GM12864 (cell line): ENCODE results near the gene ABCC3.
A peak's percentile ranks its signal among the peaks of the same experiment; 100 is the strongest.

Source experiments
- DNase-seq: peaks from one replicate; pipeline ENCODE4 v3.0.0-alpha.2; 2011; ENCODE audit warnings: low read depth
- H3K4me3 ChIP-seq: 2 replicates; pipeline ENCODE4 v1.5.1; 2011; ENCODE audit warnings: mild to moderate bottlenecking, low read depth, low read length, control low read depth
- TF ChIP-seq, protein P1 (sequence below): IDR thresholded peaks from 2 replicates; pipeline ENCODE4 v1.5.1; 2011; ENCODE audit warnings: low read depth, mild to moderate bottlenecking, moderate library complexity, low read length, control low read depth, inconsistent platforms; ENCODE audit errors: missing control alignments

Gene ABCC3

GRCh38 chr17:50621574-50622031, 13.1 kb upstream of the ABCC3 start:
- no peak overlapping the region for H3K4me3 ChIP-seq
- no peak for DNase-seq
- TF ChIP-seq, protein P1, sequence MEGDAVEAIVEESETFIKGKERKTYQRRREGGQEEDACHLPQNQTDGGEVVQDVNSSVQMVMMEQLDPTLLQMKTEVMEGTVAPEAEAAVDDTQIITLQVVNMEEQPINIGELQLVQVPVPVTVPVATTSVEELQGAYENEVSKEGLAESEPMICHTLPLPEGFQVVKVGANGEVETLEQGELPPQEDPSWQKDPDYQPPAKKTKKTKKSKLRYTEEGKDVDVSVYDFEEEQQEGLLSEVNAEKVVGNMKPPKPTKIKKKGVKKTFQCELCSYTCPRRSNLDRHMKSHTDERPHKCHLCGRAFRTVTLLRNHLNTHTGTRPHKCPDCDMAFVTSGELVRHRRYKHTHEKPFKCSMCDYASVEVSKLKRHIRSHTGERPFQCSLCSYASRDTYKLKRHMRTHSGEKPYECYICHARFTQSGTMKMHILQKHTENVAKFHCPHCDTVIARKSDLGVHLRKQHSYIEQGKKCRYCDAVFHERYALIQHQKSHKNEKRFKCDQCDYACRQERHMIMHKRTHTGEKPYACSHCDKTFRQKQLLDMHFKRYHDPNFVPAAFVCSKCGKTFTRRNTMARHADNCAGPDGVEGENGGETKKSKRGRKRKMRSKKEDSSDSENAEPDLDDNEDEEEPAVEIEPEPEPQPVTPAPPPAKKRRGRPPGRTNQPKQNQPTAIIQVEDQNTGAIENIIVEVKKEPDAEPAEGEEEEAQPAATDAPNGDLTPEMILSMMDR, result no peak

DNA sequence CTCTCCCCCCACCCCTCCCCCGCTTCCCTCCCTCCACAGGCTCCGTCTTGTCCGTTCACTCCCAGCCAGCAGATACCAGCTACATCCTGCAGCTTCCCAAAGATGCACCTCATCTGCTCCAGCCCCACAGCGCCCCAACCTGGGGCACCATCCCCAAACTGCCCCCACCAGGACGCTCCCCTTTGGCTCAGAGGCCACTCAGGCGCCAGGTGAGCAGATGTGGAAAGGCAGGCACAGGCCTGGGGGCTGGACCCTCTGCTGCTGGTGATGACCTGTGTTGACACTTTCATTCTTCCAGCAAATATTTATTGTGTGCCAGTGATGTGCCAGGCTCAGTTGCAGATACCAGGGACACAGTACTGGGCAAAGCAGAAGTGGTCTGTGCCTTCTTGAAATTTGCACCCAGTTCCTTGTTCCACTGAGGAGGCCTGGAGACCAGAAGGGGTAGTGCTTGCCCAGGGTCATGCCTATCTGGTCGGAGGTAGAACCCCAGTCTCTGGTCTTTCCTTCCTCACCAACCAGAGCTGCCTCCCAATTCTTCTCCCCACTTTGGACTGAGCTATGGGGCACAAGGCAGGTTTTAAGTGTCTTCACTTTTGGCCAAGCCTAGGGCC, 10.3 kb upstream of the ABCC3 start:
- no peak overlapping the region for H3K4me3 ChIP-seq
- TF ChIP-seq, protein P1, result no peak
- DNase-seq, result no peak

DNA sequence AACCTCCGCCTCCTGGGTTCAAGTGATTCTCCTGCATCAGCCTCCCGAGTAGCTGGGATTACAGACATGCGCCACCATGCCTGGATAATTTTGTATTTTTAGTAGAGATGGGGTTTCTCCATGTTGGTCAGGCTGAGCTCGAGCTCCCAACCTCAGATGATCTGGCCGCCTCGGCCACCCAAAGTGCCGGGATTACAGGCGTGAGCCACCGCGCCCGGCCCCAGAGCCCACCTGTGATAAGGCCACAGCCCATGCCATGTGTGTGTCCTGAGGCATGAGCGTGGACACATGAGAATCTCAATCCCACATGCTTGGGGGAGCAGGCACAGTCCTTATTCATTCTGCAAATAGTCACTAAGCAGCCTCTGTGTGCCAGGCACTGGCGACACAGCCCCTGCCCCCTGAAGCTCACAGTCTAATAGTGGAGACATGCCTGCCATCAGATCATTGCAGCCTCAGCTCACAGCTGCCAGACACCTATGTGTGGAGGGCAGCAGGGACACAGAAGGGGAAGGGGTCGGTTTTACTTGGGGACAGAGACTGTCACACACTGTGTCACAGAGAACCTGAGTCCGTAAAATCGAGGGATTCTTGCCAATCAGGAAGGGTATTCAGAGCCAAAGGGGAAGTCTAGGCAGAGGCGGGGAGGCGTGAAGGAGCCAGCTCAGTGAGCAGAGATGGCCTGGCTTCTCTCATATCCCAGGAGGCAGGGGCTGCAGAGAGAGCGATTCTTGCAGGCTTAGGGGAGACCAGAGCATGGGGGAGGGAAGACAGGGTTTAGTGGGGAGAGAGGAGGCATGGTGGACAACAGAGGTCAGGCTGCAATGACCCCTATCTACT, 9.4 kb upstream of the ABCC3 start:
- no peak for DNase-seq

GRCh38 chr17:50626037-50626574, 8.6 kb upstream of the ABCC3 start:
- no peak for DNase-seq
- TF ChIP-seq, protein P1, result peak; percentile 73
- H3K4me3 ChIP-seq, result no peak overlapping the region

More for the DNA sequence above, 9.4 kb upstream of the ABCC3 start:
- TF ChIP-seq, protein P1, result no peak
- no peak overlapping the region for H3K4me3 ChIP-seq

- TF ChIP-seq, protein P1, result no peak
- DNase-seq, result no peak
- H3K4me3 ChIP-seq, result no peak overlapping the region
Measured at GRCh38 chr17:50627036-50627781, 7.5 kb upstream of the ABCC3 start.

- H3K4me3 ChIP-seq, result no peak overlapping the region
- TF ChIP-seq, protein P1, result no peak
- DNase-seq, result no peak
Measured at GRCh38 chr17:50627782-50628601, 6.7 kb upstream of the ABCC3 start.
